ENCODE results near the gene GRM7. TPM values are rescaled to one million over a fixed set of nuclear protein-coding genes. Genes with fewer than 3 reads are reported as not detected.

Gene GRM7
- total and polyA plus RNA-seq, 2 donors (not counting 1 experiment from before 2014, with no cell fraction given) = not detected

- Histone ChIP-seq H3K9me3 (ENCODE audit: control extremely low read depth in 1 of 3, control insufficient read depth in 2 of 3, insufficient read depth in 1 of 3, low read length in 2 of 3) (no peaks in the 10 kb centered on the region), H3K36me3 (replicated peaks in 1 of 2; ENCODE audit: control extremely low read depth in 1 of 2, control insufficient read depth in 1 of 2, extremely low read depth in 1 of 2, insufficient read depth in 2 of 2, low read length in 1 of 2) (no peaks in the 10 kb centered on the region), H3K27ac (ENCODE audit: low read length in 2 of 2) (no peak overlapping the region), H3K4me2 (replicated peaks; ENCODE audit: low read depth, low read length, poor library complexity, severe bottlenecking) (no peak overlapping the region), H2AFZ (ENCODE audit: insufficient read depth, low read depth, low read length, poor library complexity, severe bottlenecking) (no peak overlapping the region), H3K4me1 (ENCODE audit: control insufficient read depth in 2 of 2, insufficient read depth in 2 of 2, low read length in 2 of 2) (no peaks in the 10 kb centered on the region), H4K20me1 (ENCODE audit: control insufficient read depth, insufficient read depth, low read length, poor library complexity, severe bottlenecking) (no peaks in the 10 kb centered on the region), H3K4me3 (ENCODE audit: control extremely low read depth in 1 of 5, extremely low read depth in 1 of 5, insufficient read depth in 1 of 5, low read depth in 2 of 5, low read length in 4 of 5) (no peak overlapping the region), H3K9ac (ENCODE audit: low read length) (no peak overlapping the region), H3K79me2 (ENCODE audit: control insufficient read depth, insufficient read depth, low read length) (no peaks in the 10 kb centered on the region), H3K27me3 (replicated peaks in 1 of 4; ENCODE audit: control extremely low read depth in 1 of 4, control insufficient read depth in 3 of 4, insufficient read depth in 4 of 4, low read length in 3 of 4) (no peaks in the 10 kb centered on the region)
- ChIA-PET POLR2A (no interaction called here), CTCF (no interaction called here)
- Mint-ChIP-seq H3K4me3 (no peak overlapping the region), H3K9me3 (ENCODE audit: insufficient read depth) (peaks cover 2% of the 10 kb centered on the region), H3K27me3 (no peaks in the 10 kb centered on the region), H3K4me1 (no peaks in the 10 kb centered on the region), H3K27ac (no peak overlapping the region)
- TF ChIP-seq CTCF (IDR thresholded peaks at IDR 0.05) (no peak), EZH2 (IDR thresholded peaks at IDR 0.05; ENCODE audit: borderline replicate concordance, insufficient read depth, low read depth, low read length, poor library complexity, severe bottlenecking) (no peak)
- DNase-seq (no peak), ATAC-seq (ENCODE audit: low read depth) (no peak)
- 80% methylated on average over 1 of the region's 1 CpG for WGBS (ENCODE audit: insufficient coverage)
- intact Hi-C loops (cut with micrococcal nuclease) = no loop called here
These were observed 35.4 kb upstream of the GRM7 start for GRCh38 chr3:6825524-6825923.

- CTCF ChIA-PET = no interaction called here
- no peak overlapping the region for H3K4me3 Mint-ChIP-seq
- Histone ChIP-seq H3K4me2 (replicated peaks; ENCODE audit: low read depth, low read length, poor library complexity, severe bottlenecking) (no peak overlapping the region), H3K9me3 (ENCODE audit: control extremely low read depth in 1 of 3, control insufficient read depth in 2 of 3, insufficient read depth in 1 of 3, low read length in 2 of 3) (no peaks in the 10 kb centered on the region), H3K9ac (ENCODE audit: low read length) (no peak overlapping the region), H3K36me3 (replicated peaks in 1 of 2; ENCODE audit: control extremely low read depth in 1 of 2, control insufficient read depth in 1 of 2, extremely low read depth in 1 of 2, insufficient read depth in 2 of 2, low read length in 1 of 2) (no peaks in the 10 kb centered on the region), H3K27ac (ENCODE audit: low read length in 2 of 2) (no peak overlapping the region), H3K4me1 (ENCODE audit: control insufficient read depth in 2 of 2, insufficient read depth in 2 of 2, low read length in 2 of 2) (no peaks in the 10 kb centered on the region), H3K4me3 (ENCODE audit: control extremely low read depth in 1 of 5, extremely low read depth in 1 of 5, insufficient read depth in 1 of 5, low read depth in 2 of 5, low read length in 4 of 5) (no peak overlapping the region), H3K27me3 (replicated peaks in 1 of 4; ENCODE audit: control extremely low read depth in 1 of 4, control insufficient read depth in 3 of 4, insufficient read depth in 4 of 4, low read length in 3 of 4) (no peaks in the 10 kb centered on the region), H2AFZ (ENCODE audit: insufficient read depth, low read depth, low read length, poor library complexity, severe bottlenecking) (no peak overlapping the region), H4K20me1 (ENCODE audit: control insufficient read depth, insufficient read depth, low read length, poor library complexity, severe bottlenecking) (no peaks in the 10 kb centered on the region), H3K79me2 (ENCODE audit: control insufficient read depth, insufficient read depth, low read length) (no peaks in the 10 kb centered on the region)
- intact Hi-C loops (cut with micrococcal nuclease) = no loop called here
- H3K4me1 Mint-ChIP-seq = no peaks in the 10 kb centered on the region
- TF ChIP-seq CTCF (IDR thresholded peaks at IDR 0.05) (no peak), EZH2 (IDR thresholded peaks at IDR 0.05; ENCODE audit: borderline replicate concordance, insufficient read depth, low read depth, low read length, poor library complexity, severe bottlenecking) (no peak)
- ATAC-seq (ENCODE audit: low read depth) (no peak), DNase-seq (no peak)
- peaks cover 2% of the 10 kb centered on the region for H3K9me3 Mint-ChIP-seq (ENCODE audit: insufficient read depth)
- WGBS (ENCODE audit: insufficient coverage) = 77% methylated on average over 4 of the region's 6 CpGs
- H3K27ac Mint-ChIP-seq = no peak overlapping the region
- POLR2A ChIA-PET = no interaction called here
- no peaks in the 10 kb centered on the region for H3K27me3 Mint-ChIP-seq
These were observed 33.5 kb upstream of the GRM7 start for GRCh38 chr3:6827453-6827852.
